HepG2 (cell line): ENCODE measurements around the gene SPATA33. TPM values are rescaled to one million over a fixed set of nuclear protein-coding genes. Genes with fewer than 3 reads are reported as not detected.
A peak's percentile ranks its signal among the peaks of the same experiment; 100 is the strongest.

ENCODE experiments used
- ATAC-seq: fragments of 200-7000 bp; cut with Tn5 transposase; 3 replicates; pipeline ENCODE4 v1.9.1; 2020; ENCODE audit warnings: mild to moderate bottlenecking, moderate library complexity
- BruUV-seq: library from RNA; stranded (reverse); fragments of 400-500 nt; replicated peaks from 2 replicates; lab custom pipeline; 2021; lab: Mats Ljungman, UMichigan
- CTCF ChIA-PET: fragments of 300-600 bp; formaldehyde crosslinking; extraction: SDS; loops from one replicate; lab custom pipeline; 2021; ENCODE audit warnings: low total read pairs, inconsistent platforms, low intra/inter-chr PET ratio; lab: Yijun Ruan, JAX
- POLR2A ChIA-PET: fragments of 350-600 bp; sonication (Branson Sonifier 250); formaldehyde crosslinking; loops from one replicate; lab custom pipeline; 2020; ENCODE audit warnings: antibody characterized with exemption, inconsistent platforms; lab: Yijun Ruan, JAX
- DNase-seq: peaks from one replicate; pipeline ENCODE4 v3.0.0-alpha.2; 2015; ENCODE audit warnings: low spot score
- FAIRE-seq: peaks from 3 replicates; lab custom pipeline; 2011; peaks lifted over from hg19 to GRCh38; lab: Jason Lieb, UNC
- H2AFZ ChIP-seq: one replicate; pipeline ENCODE4 v1.6.1; 2011; ENCODE audit warnings: low read length, inconsistent platforms
- H3K27ac ChIP-seq: fragments of 300-600 bp; 3 replicates; pipeline ENCODE4 v1.8.0; 2011; ENCODE audit warnings: mixed run types, mild to moderate bottlenecking, mixed read lengths, low read length, inconsistent platforms; ENCODE audit not compliant: insufficient read depth; ENCODE audit errors: extremely low read length
- H3K27me3 ChIP-seq, 2 experiments: fragments of 200-600 bp in 1 of 2; 2 replicates in 1 of 2; 3 replicates in 1 of 2; pipeline versions ENCODE4 v1.6.0 to v1.8.0; 2011; ENCODE audit warnings: low read length in 2 of 2, mild to moderate bottlenecking in 2 of 2, moderate library complexity in 2 of 2, inconsistent platforms in 1 of 2; ENCODE audit not compliant: insufficient read depth in 2 of 2, control insufficient read depth in 1 of 2
- H3K36me3 ChIP-seq, 2 experiments: fragments of 200-600 bp in 1 of 2; replicated peaks in 1 of 2; 2 replicates in 1 of 2; 3 replicates in 1 of 2; pipeline versions ENCODE4 v1.5.1 to v1.8.0; 2011; ENCODE audit warnings: low read length in 2 of 2, inconsistent platforms in 1 of 2; ENCODE audit not compliant: insufficient read depth in 2 of 2, control insufficient read depth in 1 of 2
- H3K4me1 ChIP-seq: 2 replicates; pipeline ENCODE4 v1.5.1; 2012; ENCODE audit warnings: low read length, inconsistent platforms; ENCODE audit not compliant: insufficient read depth
- H3K4me2 ChIP-seq: 2 replicates; pipeline ENCODE4 v1.6.0; 2011; ENCODE audit warnings: low read depth, low read length, inconsistent platforms
- H3K4me3 ChIP-seq, 3 experiments: fragments of 200-600 bp in 1 of 3; sonication (generic), shearing (Covaris generic) in 1 of 3; replicated peaks in 1 of 3; 2 replicates each; pipeline ENCODE4 v1.5.1; 2011 to 2016; ENCODE audit warnings: low read length in 3 of 3, inconsistent platforms in 2 of 3, low read depth in 2 of 3, mild to moderate bottlenecking in 2 of 3, control low read depth in 1 of 3, mixed read lengths in 1 of 3; ENCODE audit not compliant: insufficient read depth in 1 of 3
- H3K79me2 ChIP-seq: one replicate; pipeline ENCODE4 v1.6.1; 2011; ENCODE audit warnings: low read length, inconsistent platforms; ENCODE audit not compliant: insufficient read depth
- H3K9ac ChIP-seq: 2 replicates; pipeline ENCODE4 v1.6.0; 2011; ENCODE audit warnings: mild to moderate bottlenecking, low read depth, low read length, inconsistent platforms; ENCODE audit not compliant: insufficient read depth
- H3K9me3 ChIP-seq: 2 replicates; pipeline ENCODE4 v1.5.1; 2012; ENCODE audit warnings: mild to moderate bottlenecking, low read length
- H4K20me1 ChIP-seq: 2 replicates; pipeline ENCODE4 v1.6.0; 2011; ENCODE audit warnings: inconsistent platforms, mild to moderate bottlenecking, low read length, moderate library complexity; ENCODE audit not compliant: insufficient read depth
- CBX1 ChIP-seq: IDR thresholded peaks from one replicate; pipeline ENCODE4 v1.6.1; 2016; ENCODE audit warnings: antibody characterized with exemption, low read depth
- CBX2 ChIP-seq, 2 experiments: fragments of 200-600 bp in 1 of 2; sonication (generic); formaldehyde crosslinking in 1 of 2; IDR thresholded peaks; 2 replicates each; pipeline versions ENCODE4 v1.7.0 to v1.8.1; 2018 to 2022; ENCODE audit warnings: low read depth in 2 of 2, low read length in 1 of 2, mild to moderate bottlenecking in 1 of 2, missing genetic modification reagents in 1 of 2
- CBX5 ChIP-seq: sonication (generic); formaldehyde crosslinking; IDR thresholded peaks from 2 replicates; pipeline ENCODE4 v1.4.0; 2020; ENCODE audit warnings: missing genetic modification reagents, borderline replicate concordance
- CEBPG ChIP-seq: IDR thresholded peaks from 2 replicates; pipeline ENCODE4 v1.6.1; 2016
- CENPX ChIP-seq: sonication (generic); formaldehyde crosslinking; IDR thresholded peaks from 2 replicates; pipeline ENCODE4 v1.9.0; 2021; ENCODE audit warnings: mild to moderate bottlenecking, missing genetic modification reagents, moderate library complexity
- CERS6 ChIP-seq: sonication (generic); formaldehyde crosslinking; IDR thresholded peaks from 2 replicates; pipeline ENCODE4 v1.5.0; 2020; ENCODE audit warnings: missing genetic modification reagents
- GPN1 ChIP-seq: sonication (generic); formaldehyde crosslinking; IDR thresholded peaks from 2 replicates; pipeline ENCODE4 v1.5.1; 2020; ENCODE audit warnings: missing genetic modification reagents, borderline replicate concordance
- POLR2A ChIP-seq, 2 experiments: IDR thresholded peaks; 2 replicates each; pipeline ENCODE4 v1.6.1; 2011; ENCODE audit warnings: low read depth in 2 of 2, low read length in 2 of 2, mild to moderate bottlenecking in 1 of 2, moderate library complexity in 1 of 2; ENCODE audit not compliant: insufficient read depth in 1 of 2
- YEATS2 ChIP-seq: sonication (generic); formaldehyde crosslinking; IDR thresholded peaks from 2 replicates; pipeline ENCODE4 v1.4.0; 2020; ENCODE audit warnings: missing genetic modification reagents, borderline replicate concordance
- ZNF281 ChIP-seq: sonication (generic); formaldehyde crosslinking; IDR thresholded peaks from 2 replicates; pipeline ENCODE4 v1.4.0; 2020; ENCODE audit warnings: missing genetic modification reagents, borderline replicate concordance
- ZNF282 ChIP-seq: fragments of 450-650 bp; IDR thresholded peaks from 2 replicates; pipeline ENCODE4 v1.6.1; 2018; ENCODE audit not compliant: partially characterized antibody
- ZNF569 ChIP-seq: sonication (generic); formaldehyde crosslinking; IDR thresholded peaks from 2 replicates; pipeline ENCODE4 v1.5.0; 2020; ENCODE audit warnings: mild to moderate bottlenecking, missing genetic modification reagents, moderate library complexity, borderline replicate concordance
- WGBS: methylation state at CpG from one replicate; pipeline ENCODE4 v1.1.6; 2017; ENCODE audit warnings: low lambda C conversion rate; 5-methylcytosine and 5-hydroxymethylcytosine counted together
- in situ Hi-C: cut with HindIII; loops from 2 replicates; pipeline ENCODE4 v1.10.0; 2017; ENCODE audit warnings: low pct_unique_long_range_greater_than_20kb; ENCODE audit not compliant: extremely low pct_ligation_motif_present
- intact Hi-C: fragments of 100-400 bp; cut with micrococcal nuclease; formaldehyde crosslinking; loops from one replicate; pipeline ENCODE4 v1.10.0; 2022; ENCODE audit not compliant: unreplicated experiment
- polyA plus RNA-seq, 8 experiments: library from polyadenylated mRNA; depleted of rRNA in 3 of 8; stranded (reverse) in 7 of 8; unstranded in 1 of 8; fragments of >200 nt; fragmentation: Illumina TruSeq in 4 of 8; extraction: Trizol in 4 of 8; gene quantifications; 2 replicates each; pipeline versions ENCODE4 v1.2.1 to v1.2.3, GENCODE V29; 2011 to 2016; ENCODE audit warnings: low read depth in 4 of 8, missing spikeins in 1 of 8, mixed read lengths in 1 of 8; ENCODE audit not compliant: insufficient read depth in 1 of 8
- total RNA-seq, 5 experiments: library from RNA; depleted of rRNA; stranded (reverse); fragments of >200 nt; fragmentation: Illumina TruSeq; extraction: Trizol; gene quantifications; 2 replicates each; pipeline ENCODE4 v1.2.3, GENCODE V29; 2016; ENCODE audit warnings: low read depth in 1 of 5

Gene SPATA33
- total and polyA plus RNA-seq, 2 of the 13 experiments (the other 11 are each of a cell fraction or from before 2014, with no cell fraction given), result 5.7 to 11.0 TPM

GRCh38 chr16:89618109-89618998, 39.3 kb upstream of the SPATA33 start:
- FAIRE-seq (peak; percentile 70), ATAC-seq (no peak), DNase-seq (no peak)
- ChIA-PET POLR2A (no interaction called here), CTCF (interaction anchor here (1.3 kb wide), 1 partner anchor 22 kb away, joined by 3 read pairs; no protein-coding TSS in a partner anchor)
- no TSS peak for BruUV-seq
- peak overlapping the region; percentile 73 for H3K4me2 ChIP-seq
- peaks cover 4 to 11% of the 10 kb centered on the region in 2 experiments; a peak in 3 of 5 replicates for H3K27me3 ChIP-seq
- H3K9ac ChIP-seq, result no peak overlapping the region
- intact Hi-C loops (no loop called here), in situ Hi-C loops (no loop called here)
- H4K20me1 ChIP-seq, result no peaks in the 10 kb centered on the region
- H3K9me3 ChIP-seq, result no peaks in the 10 kb centered on the region
- no peaks in the 10 kb centered on the region for H3K79me2 ChIP-seq
- WGBS, result 20% methylated on average over 16 of the region's 16 CpGs
- H3K27ac ChIP-seq, result no peak overlapping the region
- peak overlapping the region in 2 of 3 experiments; percentile 23 to 45; a peak in 2 of 6 replicates for H3K4me3 ChIP-seq
- H3K4me1 ChIP-seq, result peaks cover 66% of the 10 kb centered on the region
- H3K36me3 ChIP-seq, result no peaks in the 10 kb centered on the region
- no peak overlapping the region for H2AFZ ChIP-seq
- no peak for TF ChIP-seq POLR2A (IDR thresholded peaks at IDR 0.05; ENCODE audit: insufficient read depth in 1 of 2, low read depth in 2 of 2, low read length in 2 of 2)
- no peak for TF ChIP-seq CBX2 (IDR thresholded peaks at IDR 0.05; ENCODE audit: low read depth, low read length)
- TF ChIP-seq CBX2 (CRISPR knock-in tag; IDR thresholded peaks at IDR 0.05; ENCODE audit: low read depth), result no peak
- TF ChIP-seq CEBPG (CRISPR knock-in tag), result peak; percentile 42; the same call in 1 of the 2 replicates
- TF ChIP-seq ZNF282, result no peak
- TF ChIP-seq YEATS2 (CRISPR knock-in tag), result no peak
- no peak for TF ChIP-seq ZNF281 (CRISPR knock-in tag)
- no peak for TF ChIP-seq GPN1
- TF ChIP-seq CBX5 (CRISPR knock-in tag), result no peak
- no peak for TF ChIP-seq CBX1
- TF ChIP-seq ZNF569 (CRISPR knock-in tag), result no peak
- TF ChIP-seq CENPX (CRISPR knock-in tag), result no peak
- TF ChIP-seq CERS6 (CRISPR knock-in tag), result no peak
